ENCODE data around the gene RPTOR. TPM values are rescaled to one million over a fixed set of nuclear protein-coding genes. Genes with fewer than 3 reads are reported as not detected.

The RPTOR gene
- total and polyA plus RNA-seq, 4 experiments from 2014 or later = 2.4 to 51.8 (median 29.6) TPM

DNA sequence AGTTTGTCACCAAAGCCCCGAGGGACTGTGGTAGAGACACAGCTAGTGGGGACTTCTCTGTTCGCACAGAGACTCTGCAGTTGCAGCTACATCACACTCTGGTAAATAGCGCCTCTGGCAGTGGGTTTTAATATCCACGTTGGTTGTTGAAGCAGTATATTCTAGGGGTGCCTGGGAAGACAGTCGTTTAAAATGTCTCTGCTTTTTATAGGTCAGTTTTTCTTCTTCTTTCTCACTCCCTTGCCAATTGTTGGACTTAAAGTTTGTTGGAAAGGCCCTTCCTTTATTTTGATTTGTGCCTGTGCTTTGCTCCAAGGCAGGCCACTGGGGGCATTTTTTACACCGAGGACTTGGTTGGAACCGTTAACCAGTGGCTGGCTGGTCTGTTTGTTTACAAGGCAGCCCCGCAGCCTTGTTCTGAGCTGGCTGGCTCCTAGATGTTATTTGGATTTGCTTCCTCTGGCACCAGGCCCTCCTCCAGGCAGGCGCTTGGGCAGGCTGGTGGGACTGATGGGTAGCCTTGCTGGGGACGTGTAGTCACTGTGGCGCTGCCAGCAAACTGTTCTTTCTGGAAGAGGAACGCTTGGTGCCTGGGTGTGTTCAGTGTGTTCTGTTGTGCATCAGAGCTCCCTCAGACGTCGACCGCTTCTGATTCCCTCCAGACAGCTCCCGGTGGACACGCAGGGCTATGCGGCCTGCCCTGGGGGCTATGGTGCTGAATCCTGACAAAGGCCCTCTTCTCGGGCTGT lies 228.8 kb downstream of the RPTOR start:
- Mint-ChIP-seq H3K9me3 (no peaks in the 10 kb centered on the region), H3K27ac (peak overlapping the region in 3 of 7 donors; percentile 17 to 44 (median 24)), H3K27me3 (no peaks in the 10 kb centered on the region), H3K4me3 (no peak overlapping the region), H3K4me1 (peaks cover 22 to 68% (median 43%) of the 10 kb centered on the region in 4 donors), H3K36me3 (peaks cover 28 to 35% of the 10 kb centered on the region in 2 donors)
- ChIA-PET POLR2A (ENCODE audit: partially characterized antibody) (interaction anchor here (1.8 to 2.7 kb wide), 2 partner anchors 8 to 10 kb away, joined by 7 to 11 read pairs; no protein-coding TSS in a partner anchor), CTCF (ENCODE audit: partially characterized antibody) (interaction anchor here (1.8 kb wide), 1 partner anchor 9 kb away, joined by 5 read pairs; no protein-coding TSS in a partner anchor)
- intact Hi-C loops (cut with micrococcal nuclease) = no loop called here
- Histone ChIP-seq H3K27ac (ENCODE audit: low read depth, low read length) (no peak overlapping the region), H3K27me3 (ENCODE audit: insufficient read depth, low read length) (no peaks in the 10 kb centered on the region), H3K4me1 (ENCODE audit: insufficient read depth, low read length) (peaks cover 22% of the 10 kb centered on the region), H3K9me3 (ENCODE audit: control insufficient read depth in 1 of 2, low read length in 2 of 2) (no peaks in the 10 kb centered on the region), H3K4me3 (ENCODE audit: low read length in 2 of 2) (no peak overlapping the region), H3K36me3 (ENCODE audit: insufficient read depth, low read length) (no peaks in the 10 kb centered on the region)
- no peak for DNase-seq

DNA sequence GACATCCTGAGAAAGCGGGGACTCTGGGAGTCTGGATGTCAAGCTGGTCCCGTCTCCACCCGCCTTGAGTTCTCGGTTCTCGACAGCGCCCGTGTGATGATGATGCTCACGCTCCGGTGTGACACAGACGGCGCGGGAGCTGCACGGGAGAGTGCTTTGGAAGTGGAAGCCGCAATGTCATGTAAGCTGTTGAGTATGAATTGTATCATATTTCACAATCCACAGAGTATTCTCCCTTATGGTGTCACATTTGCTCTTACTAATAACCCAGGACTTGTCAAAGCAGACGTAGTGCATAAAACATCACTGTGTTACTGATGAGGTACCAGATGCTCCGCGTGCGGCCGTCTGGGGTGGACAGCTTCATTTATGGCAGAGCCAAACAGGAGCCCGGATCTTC lies 229.5 kb downstream of the RPTOR start:
- H3K36me3 ChIP-seq (ENCODE audit: insufficient read depth, low read length) = no peaks in the 10 kb centered on the region
- H3K27ac ChIP-seq (ENCODE audit: low read depth, low read length) = no peak overlapping the region
- Mint-ChIP-seq H3K36me3 (peaks cover 30 to 35% of the 10 kb centered on the region in 2 donors), H3K27me3 (no peaks in the 10 kb centered on the region), H3K9me3 (no peaks in the 10 kb centered on the region), H3K27ac (peak overlapping the region; percentile 47 to 97 (median 84)), H3K4me1 (peaks cover 19 to 68% (median 40%) of the 10 kb centered on the region in 4 donors), H3K4me3 (peak overlapping the region in 4 of 8 donors; percentile 69 to 85 (median 80))
- ChIA-PET CTCF (ENCODE audit: partially characterized antibody) (interaction anchor here (0.8 to 1.8 kb wide), 4 partner anchors 8 to 125 kb away, joined by 3 to 5 read pairs (median 4); no protein-coding TSS in a partner anchor), POLR2A (ENCODE audit: partially characterized antibody) (interaction anchor here (0.8 to 2.7 kb wide), 8 partner anchors 8 to 118 kb away, joined by 3 to 11 read pairs (median 6); no protein-coding TSS in a partner anchor)
- peaks cover 22% of the 10 kb centered on the region for H3K4me1 ChIP-seq (ENCODE audit: insufficient read depth, low read length)
- no peaks in the 10 kb centered on the region for H3K27me3 ChIP-seq (ENCODE audit: insufficient read depth, low read length)
- intact Hi-C loops (cut with micrococcal nuclease) = no loop called here
- no peaks in the 10 kb centered on the region for H3K9me3 ChIP-seq (ENCODE audit: control insufficient read depth in 1 of 2, low read length in 2 of 2)
- DNase-seq = no peak
- no peak overlapping the region for H3K4me3 ChIP-seq (ENCODE audit: low read length in 2 of 2)

DNA sequence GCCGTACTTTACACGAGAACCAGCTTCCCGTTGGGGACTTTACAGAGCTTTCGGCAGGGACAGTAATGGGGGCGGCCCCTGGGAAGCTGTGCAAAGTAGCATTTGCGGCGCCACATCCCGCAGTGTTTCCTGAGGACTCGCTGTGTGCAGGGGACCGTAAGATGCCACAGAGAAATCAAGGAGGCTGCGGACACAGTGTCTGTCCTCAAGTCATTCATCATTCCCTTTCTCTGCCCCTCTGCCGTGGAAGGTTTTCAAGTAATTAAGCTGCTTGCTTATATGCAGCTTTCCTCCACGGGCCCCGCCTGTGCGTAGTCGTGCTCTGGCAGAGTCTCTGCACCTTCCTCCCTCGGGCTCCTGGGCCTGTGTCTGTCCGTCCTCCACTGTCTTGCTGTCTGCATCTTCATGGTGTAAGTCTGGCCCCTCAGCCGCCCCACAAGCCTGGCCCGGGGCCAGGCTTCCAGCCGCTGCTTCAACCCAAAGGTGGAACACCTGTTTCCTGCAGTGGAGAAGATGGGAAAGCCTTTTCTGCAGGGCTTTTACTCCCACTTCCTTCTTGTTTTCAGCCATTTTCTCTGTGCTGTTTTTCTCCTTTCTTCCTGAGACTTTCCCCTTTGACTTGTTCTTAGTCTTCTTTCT lies 230.1 kb downstream of the RPTOR start:
- no peaks in the 10 kb centered on the region for H3K27me3 Mint-ChIP-seq
- intact Hi-C loops (cut with micrococcal nuclease) = no loop called here
- no peaks in the 10 kb centered on the region for H3K27me3 ChIP-seq (ENCODE audit: insufficient read depth, low read length)
- ChIA-PET CTCF (ENCODE audit: partially characterized antibody) (interaction anchor here (0.8 to 1.8 kb wide), 5 partner anchors 8 to 124 kb away, joined by 3 to 5 read pairs (median 4); no protein-coding TSS in a partner anchor), POLR2A (ENCODE audit: partially characterized antibody) (interaction anchor here (0.8 to 2.7 kb wide), 9 partner anchors 8 to 117 kb away, joined by 3 to 11 read pairs (median 7); no protein-coding TSS in a partner anchor)
- peaks cover 24% of the 10 kb centered on the region for H3K4me1 ChIP-seq (ENCODE audit: insufficient read depth, low read length)
- H3K9me3 ChIP-seq (ENCODE audit: control insufficient read depth in 1 of 2, low read length in 2 of 2) = no peaks in the 10 kb centered on the region
- H3K36me3 ChIP-seq (ENCODE audit: insufficient read depth, low read length) = no peaks in the 10 kb centered on the region
- H3K4me3 ChIP-seq (ENCODE audit: low read length in 2 of 2) = no peak overlapping the region
- no peak overlapping the region for H3K27ac ChIP-seq (ENCODE audit: low read depth, low read length)
- H3K36me3 Mint-ChIP-seq = peaks cover 34 to 35% of the 10 kb centered on the region in 2 donors
- peak overlapping the region; percentile 65 to 97 (median 84) for H3K27ac Mint-ChIP-seq
- H3K9me3 Mint-ChIP-seq = no peaks in the 10 kb centered on the region
- peak overlapping the region; percentile 22 to 85 (median 68) for H3K4me3 Mint-ChIP-seq
- no peak for DNase-seq
- H3K4me1 Mint-ChIP-seq = peaks cover 19 to 68% (median 42%) of the 10 kb centered on the region in 4 donors

DNA sequence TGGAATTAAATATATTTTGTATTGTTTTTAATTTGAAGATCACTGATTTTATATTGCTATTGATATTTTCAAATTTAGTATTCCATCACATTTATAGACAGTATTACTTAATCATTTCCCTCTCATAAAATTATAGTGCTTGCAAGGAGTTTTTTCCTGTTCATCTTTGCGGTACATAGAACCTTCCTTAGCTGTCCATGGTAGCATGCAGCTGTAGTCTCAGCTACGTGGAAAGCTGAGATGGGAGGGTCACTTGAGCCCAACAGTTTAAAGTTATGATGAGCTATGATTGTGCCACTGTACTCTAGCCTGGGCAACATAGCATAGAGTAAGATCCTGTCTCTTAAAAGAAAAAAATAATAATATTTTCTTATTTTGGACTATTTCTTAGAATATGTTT lies 231.2 kb downstream of the RPTOR start:
- CTCF ChIA-PET (ENCODE audit: partially characterized antibody) = interaction anchor here (1.4 to 1.6 kb wide), 2 partner anchors 13 to 16 kb away, joined by 3 to 4 read pairs; no protein-coding TSS in a partner anchor
- Mint-ChIP-seq H3K27me3 (no peaks in the 10 kb centered on the region), H3K9me3 (no peaks in the 10 kb centered on the region), H3K36me3 (peaks cover 30 to 31% of the 10 kb centered on the region in 2 donors), H3K27ac (no peak overlapping the region), H3K4me1 (peaks cover 27 to 75% (median 48%) of the 10 kb centered on the region in 4 donors), H3K4me3 (no peak overlapping the region)
- POLR2A ChIA-PET (ENCODE audit: partially characterized antibody) = interaction anchor here (1.1 to 2.7 kb wide), 7 partner anchors 7 to 116 kb away, joined by 3 to 10 read pairs (median 7); no protein-coding TSS in a partner anchor
- Histone ChIP-seq H3K27ac (ENCODE audit: low read depth, low read length) (no peak overlapping the region), H3K27me3 (ENCODE audit: insufficient read depth, low read length) (no peaks in the 10 kb centered on the region), H3K9me3 (ENCODE audit: control insufficient read depth in 1 of 2, low read length in 2 of 2) (no peaks in the 10 kb centered on the region), H3K4me3 (ENCODE audit: low read length in 2 of 2) (no peak overlapping the region), H3K36me3 (ENCODE audit: insufficient read depth, low read length) (no peaks in the 10 kb centered on the region), H3K4me1 (ENCODE audit: insufficient read depth, low read length) (peaks cover 35% of the 10 kb centered on the region)
- no peak for DNase-seq
- intact Hi-C loops (cut with micrococcal nuclease) = no loop called here

DNA sequence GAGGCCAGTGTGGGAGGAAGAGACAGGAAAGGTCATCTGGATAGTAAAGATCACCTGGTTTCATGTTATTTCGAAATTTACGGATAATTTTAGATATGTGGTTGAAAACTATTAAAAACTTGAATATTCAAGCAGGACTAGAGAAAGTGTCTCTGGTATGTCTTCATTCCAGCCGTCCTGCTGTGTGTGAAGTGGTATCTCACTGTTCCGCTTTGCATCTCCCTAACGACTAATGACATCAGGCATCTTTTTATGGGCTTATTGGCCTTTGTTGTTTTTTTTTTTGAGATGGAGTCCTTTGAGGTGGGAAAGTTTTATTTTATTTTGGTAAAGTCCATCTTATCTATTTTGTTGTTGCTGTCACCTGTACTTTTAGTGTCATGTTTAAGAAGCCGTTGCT lies 232.6 kb downstream of the RPTOR start:
- Mint-ChIP-seq H3K9me3 (no peaks in the 10 kb centered on the region), H3K36me3 (peaks cover 25 to 26% of the 10 kb centered on the region in 2 donors), H3K4me3 (peak overlapping the region in 1 of 8 donors; percentile 18), H3K27me3 (no peaks in the 10 kb centered on the region), H3K27ac (peak overlapping the region in 2 of 7 donors; percentile 37 to 56), H3K4me1 (peaks cover 30 to 84% (median 57%) of the 10 kb centered on the region in 4 donors)
- no peaks in the 10 kb centered on the region for H3K27me3 ChIP-seq (ENCODE audit: insufficient read depth, low read length)
- no peak overlapping the region for H3K4me3 ChIP-seq (ENCODE audit: low read length in 2 of 2)
- CTCF ChIA-PET (ENCODE audit: partially characterized antibody) = interaction anchor here (1.0 kb wide), 1 partner anchor 14 kb away, joined by 3 read pairs; no protein-coding TSS in a partner anchor
- H3K4me1 ChIP-seq (ENCODE audit: insufficient read depth, low read length) = peaks cover 49% of the 10 kb centered on the region
- H3K36me3 ChIP-seq (ENCODE audit: insufficient read depth, low read length) = no peaks in the 10 kb centered on the region
- intact Hi-C loops (cut with micrococcal nuclease) = no loop called here
- no peak overlapping the region for H3K27ac ChIP-seq (ENCODE audit: low read depth, low read length)
- H3K9me3 ChIP-seq (ENCODE audit: control insufficient read depth in 1 of 2, low read length in 2 of 2) = no peaks in the 10 kb centered on the region
- POLR2A ChIA-PET (ENCODE audit: partially characterized antibody) = interaction anchor here (1.8 kb wide), 1 partner anchor 10 kb away, joined by 4 read pairs; no protein-coding TSS in a partner anchor
- DNase-seq = no peak

DNA sequence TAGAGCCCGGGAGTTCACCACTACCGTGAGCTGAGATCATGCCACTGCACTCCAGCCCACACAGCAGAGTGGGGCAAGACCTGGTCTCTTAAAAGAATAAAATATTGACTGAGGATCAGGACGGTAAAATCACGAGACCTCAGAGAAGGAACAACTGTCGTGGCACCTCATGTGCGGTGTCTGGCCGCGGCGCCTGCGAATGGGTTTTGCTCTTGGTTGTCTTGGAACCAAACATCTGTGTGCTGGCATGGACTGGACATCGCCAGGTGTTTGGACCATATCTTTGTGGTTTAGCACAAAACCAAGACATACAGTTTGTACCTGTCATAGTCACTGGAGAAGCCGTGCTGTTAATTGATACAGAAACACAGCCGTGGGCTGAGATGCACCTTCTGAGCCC lies 234.1 kb downstream of the RPTOR start:
- ChIA-PET CTCF (ENCODE audit: partially characterized antibody) (no interaction called here), POLR2A (ENCODE audit: partially characterized antibody) (interaction anchor here (1.8 to 4.5 kb wide), 2 partner anchors 11 to 16 kb away, joined by 4 to 43 read pairs; no protein-coding TSS in a partner anchor)
- intact Hi-C loops (cut with micrococcal nuclease) = no loop called here
- no peak overlapping the region for H3K4me3 ChIP-seq (ENCODE audit: low read length in 2 of 2)
- no peak for DNase-seq
- no peaks in the 10 kb centered on the region for H3K9me3 ChIP-seq (ENCODE audit: control insufficient read depth in 1 of 2, low read length in 2 of 2)
- H3K4me1 ChIP-seq (ENCODE audit: insufficient read depth, low read length) = peaks cover 60% of the 10 kb centered on the region
- Mint-ChIP-seq H3K27me3 (no peaks in the 10 kb centered on the region), H3K27ac (no peak overlapping the region), H3K36me3 (peaks cover 24 to 25% of the 10 kb centered on the region in 2 donors), H3K4me3 (peak overlapping the region in 1 of 8 donors; percentile 54), H3K9me3 (no peaks in the 10 kb centered on the region), H3K4me1 (peaks cover 40 to 84% (median 66%) of the 10 kb centered on the region in 4 donors)
- H3K27ac ChIP-seq (ENCODE audit: low read depth, low read length) = no peak overlapping the region
- no peaks in the 10 kb centered on the region for H3K27me3 ChIP-seq (ENCODE audit: insufficient read depth, low read length)
- H3K36me3 ChIP-seq (ENCODE audit: insufficient read depth, low read length) = no peaks in the 10 kb centered on the region

Measured in CD4-positive, alpha-beta memory T cell (primary cell).